SK-N-MC (cell line): ENCODE results near the gene PLK5.

Experiments
- EZH2 ChIP-seq: fragments of 200-600 bp; sonication (generic); IDR thresholded peaks from one replicate; pipeline ENCODE4 v1.6.1; 2017; ENCODE audit warnings: antibody characterized with exemption
- FOXP2 ChIP-seq: optimal IDR thresholded peaks from 2 replicates; pipeline ENCODE3; 2011; ENCODE audit warnings: mild to moderate bottlenecking, moderate library complexity; ENCODE audit not compliant: insufficient read depth; ENCODE audit errors: extremely low read length, control extremely low read depth
- POLR2AphosphoS5 ChIP-seq: IDR thresholded peaks from 2 replicates; pipeline ENCODE4 v1.6.1; 2012; ENCODE audit warnings: mild to moderate bottlenecking, low read depth, low read length, borderline replicate concordance

GRCh38 chr19:1526066-1526778 is 2.3 kb downstream of the PLK5 start:
- no peak for TF ChIP-seq EZH2
- no peak for TF ChIP-seq FOXP2
- no peak for TF ChIP-seq POLR2AphosphoS5
